Retina (tissue), 1 donor: ENCODE measurements around the gene ATG16L2.
"Not testable (repeated sequence)": the region's sequence is repeated elsewhere in the genome, so short reads cannot be mapped to it uniquely, and the experiment has no call there.

Experiments
- DNase-seq: peaks from one replicate; pipeline ENCODE4 v3.0.0-alpha.2; 2016

ATG16L2 gene

GRCh38 chr11:72850832-72851231, 36.6 kb downstream of the ATG16L2 start:
- DNase-seq = no peak

GRCh38 chr11:72851726-72852125, 37.5 kb downstream of the ATG16L2 start:
- no peak for DNase-seq

GRCh38 chr11:72856065-72856464, 41.9 kb downstream of the ATG16L2 start:
- no peak for DNase-seq

- no peak for DNase-seq
Observed at GRCh38 chr11:72856551-72857345, 42.5 kb downstream of the ATG16L2 start.

GRCh38 chr11:72858267-72858666, 44.1 kb downstream of the ATG16L2 start:
- DNase-seq = not testable (repeated sequence)

- no peak for DNase-seq
Observed at GRCh38 chr11:72859126-72859525, 44.9 kb downstream of the ATG16L2 start.

GRCh38 chr11:72860010-72860409, 45.8 kb downstream of the ATG16L2 start:
- DNase-seq = no peak

GRCh38 chr11:72860592-72860991, 46.4 kb downstream of the ATG16L2 start:
- no peak for DNase-seq

GRCh38 chr11:72863091-72863490, 48.9 kb downstream of the ATG16L2 start:
- DNase-seq = no peak

- DNase-seq = no peak
Observed at GRCh38 chr11:72863916-72864315, 49.7 kb downstream of the ATG16L2 start.

- no peak for DNase-seq
Observed at GRCh38 chr11:72864702-72865655, 50.8 kb downstream of the ATG16L2 start.

GRCh38 chr11:72867970-72868369, 53.8 kb downstream of the ATG16L2 start:
- DNase-seq = no peak

GRCh38 chr11:72869831-72870230, 55.6 kb downstream of the ATG16L2 start:
- no peak for DNase-seq

- no peak for DNase-seq
Observed at GRCh38 chr11:72871119-72871518, 56.9 kb downstream of the ATG16L2 start.

- no peak for DNase-seq
Observed at GRCh38 chr11:72872012-72872411, 57.8 kb downstream of the ATG16L2 start.

- no peak for DNase-seq
Observed at GRCh38 chr11:72875736-72876135, 61.5 kb downstream of the ATG16L2 start.

GRCh38 chr11:72876147-72876546, 61.9 kb downstream of the ATG16L2 start:
- no peak for DNase-seq
